ENCODE results near the gene PRDX3.

PRDX3 gene

DNA sequence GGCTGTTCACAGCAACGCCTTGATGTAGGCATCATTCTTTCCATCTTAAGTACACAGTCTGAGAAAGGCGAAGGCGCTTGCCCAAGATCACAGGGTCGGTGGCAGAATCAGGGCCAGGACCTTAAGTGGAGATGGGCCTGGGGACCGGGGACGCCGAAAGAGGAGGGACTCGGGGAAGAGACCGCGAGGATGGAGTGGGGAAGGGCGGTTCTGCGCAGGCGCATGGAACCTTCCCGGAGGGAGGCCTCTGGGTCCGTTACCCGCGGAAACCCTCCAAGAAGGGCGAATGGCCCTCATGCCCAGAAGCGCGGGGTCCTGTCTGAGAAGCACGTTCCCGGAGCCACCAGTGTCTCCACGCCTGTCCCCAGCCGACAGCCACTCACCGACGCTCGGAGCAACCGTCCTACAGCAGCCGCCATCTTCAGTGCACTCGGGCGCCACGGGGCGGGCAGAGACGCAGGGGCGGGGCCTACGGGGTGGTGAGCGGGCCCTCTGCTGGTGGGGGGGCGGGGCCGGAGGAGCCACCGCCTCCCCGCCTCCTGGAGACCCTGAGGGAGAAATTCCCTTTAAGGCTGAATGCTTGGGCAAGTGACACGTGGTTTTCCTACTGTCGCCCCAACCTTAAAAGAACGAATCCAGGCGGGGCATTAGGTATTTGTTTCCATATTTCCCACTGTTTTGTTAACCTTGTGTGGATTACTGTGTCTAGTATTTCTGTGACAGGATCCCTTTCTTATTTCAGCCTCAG lies at the start of gene PRDX3:
Gene PRDX3 (minus strand): TSS at position 441 of the 748 bp plus-strand sequence. CDS start 22 bp downstream, at position 419.
- DNase-seq, result peak; percentile 98

DNA sequence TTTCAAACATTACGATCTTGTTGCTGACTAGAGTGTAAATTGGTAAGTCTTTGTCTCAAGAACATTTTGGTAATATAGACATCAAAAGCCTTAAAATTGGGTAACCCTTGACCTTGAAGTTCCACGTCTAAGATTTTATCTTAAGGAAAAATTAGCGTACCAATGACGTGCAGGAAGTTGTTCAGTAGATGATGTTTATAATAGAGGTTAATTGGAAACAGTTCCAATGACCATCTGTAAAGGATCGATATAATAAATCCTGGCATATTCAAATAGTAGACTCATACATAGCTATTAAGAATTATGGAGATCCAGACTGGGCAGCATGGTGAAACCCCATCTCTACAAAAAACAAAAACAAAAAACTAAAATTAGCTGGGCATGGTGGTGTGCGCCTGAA lies 49.2 kb upstream of the PRDX3 start:
- no peak for DNase-seq

DNA sequence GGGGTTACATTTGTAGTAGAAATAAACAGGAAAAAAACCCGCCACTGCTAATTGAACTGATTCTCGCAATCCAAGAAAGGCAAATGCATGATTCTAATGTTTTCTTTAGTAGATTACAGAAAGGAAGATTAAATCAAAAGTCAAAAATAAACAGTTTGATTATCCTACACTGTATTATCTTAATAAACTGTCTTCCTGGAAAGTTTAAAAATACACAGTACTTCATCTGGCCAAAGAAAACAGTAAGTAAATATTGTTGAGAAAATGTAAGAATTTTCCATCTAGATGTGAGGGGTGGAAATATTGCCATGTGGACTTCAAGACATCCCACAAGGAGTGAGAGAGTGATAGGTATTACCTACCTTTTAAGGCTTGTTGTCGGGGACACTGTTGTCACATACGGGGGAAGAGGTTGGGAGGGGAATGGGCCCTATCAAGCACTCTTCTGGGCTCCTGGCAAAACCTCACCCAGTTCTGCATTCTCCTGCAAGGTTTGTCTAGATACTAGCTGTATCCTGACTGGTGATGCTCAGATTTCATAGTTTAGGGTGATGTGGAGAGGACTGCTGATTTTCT lies 46.6 kb upstream of the PRDX3 start:
- DNase-seq, result no peak

DNA sequence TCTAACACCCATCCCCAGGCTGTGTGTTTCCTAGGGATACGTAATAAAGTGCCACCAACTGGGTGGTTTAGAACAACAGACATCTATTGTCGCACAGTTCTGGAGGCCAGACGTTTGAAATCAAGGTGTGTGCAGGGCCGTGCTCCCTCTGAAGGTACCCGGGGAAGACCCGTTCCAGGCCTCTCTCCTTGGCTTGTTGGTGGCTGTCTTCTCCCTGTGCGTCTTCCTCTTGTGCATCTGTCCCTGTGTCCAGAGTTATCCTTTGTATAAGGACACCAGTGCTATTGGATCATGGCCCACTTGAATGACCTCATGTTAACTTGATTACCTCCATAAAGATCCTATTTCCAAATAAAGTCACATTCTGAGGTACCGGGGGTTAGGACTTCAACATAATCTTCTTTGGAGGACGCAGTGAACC lies 44.4 kb upstream of the PRDX3 start:
- no peak for DNase-seq

DNA sequence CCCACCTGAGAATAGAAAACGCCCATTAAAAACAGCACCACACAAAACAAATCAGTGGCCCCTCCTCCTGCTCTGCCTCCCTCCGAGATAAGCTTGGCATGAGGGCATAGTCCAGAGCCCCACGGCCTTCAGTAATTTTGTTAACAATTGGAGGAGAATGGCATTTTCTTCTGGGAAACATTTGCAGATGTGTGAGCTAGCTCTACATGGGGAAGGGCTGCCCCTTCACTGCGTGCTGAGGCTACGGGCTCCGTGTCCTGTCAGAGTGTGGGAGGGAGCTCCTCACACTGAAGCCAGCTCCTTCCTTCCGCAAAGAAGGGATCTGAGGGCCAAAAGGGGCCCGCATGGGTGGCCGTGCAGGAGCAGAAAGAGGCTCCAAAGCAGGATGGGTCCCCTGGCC lies 43.9 kb upstream of the PRDX3 start:
- peak; percentile 29 for DNase-seq

DNA sequence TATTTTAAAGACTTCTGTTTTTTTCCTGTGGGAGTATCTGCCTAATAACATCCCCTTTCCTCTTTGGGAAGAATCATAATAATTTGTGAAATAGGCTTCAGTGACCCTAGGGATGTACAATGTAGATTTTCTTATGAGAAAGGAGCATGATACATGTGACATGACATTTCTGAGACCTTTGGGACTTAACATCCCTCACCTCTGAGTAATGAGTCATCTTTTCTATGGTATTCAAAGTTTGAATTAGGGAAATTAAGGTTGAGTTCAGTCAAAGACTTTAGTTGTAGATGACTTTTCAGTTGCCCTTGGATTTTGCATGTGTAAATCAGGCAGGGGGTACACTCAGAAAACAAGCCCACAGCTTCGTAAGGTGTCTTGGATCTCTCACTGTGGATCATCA lies 43.1 kb upstream of the PRDX3 start:
- DNase-seq, result no peak

DNA sequence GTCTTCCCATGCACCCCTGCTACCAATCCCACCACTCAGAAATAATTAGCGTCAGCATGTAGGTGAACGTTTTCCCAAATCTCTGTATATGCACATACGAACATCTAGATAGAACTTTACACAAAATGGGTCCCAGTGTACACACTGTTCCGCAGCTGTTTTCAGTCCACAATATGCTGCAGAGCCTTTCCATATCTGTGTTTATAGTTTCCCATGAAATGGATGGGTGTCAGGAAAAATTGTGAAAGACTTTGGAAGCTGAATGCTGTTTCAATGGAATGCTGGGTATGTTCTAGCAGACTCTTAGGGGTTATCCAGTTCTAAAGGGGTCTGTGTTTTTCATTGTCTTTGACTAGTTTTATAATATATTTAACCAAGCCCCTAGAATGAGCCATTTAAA lies 42.6 kb upstream of the PRDX3 start:
- DNase-seq, result no peak

DNA sequence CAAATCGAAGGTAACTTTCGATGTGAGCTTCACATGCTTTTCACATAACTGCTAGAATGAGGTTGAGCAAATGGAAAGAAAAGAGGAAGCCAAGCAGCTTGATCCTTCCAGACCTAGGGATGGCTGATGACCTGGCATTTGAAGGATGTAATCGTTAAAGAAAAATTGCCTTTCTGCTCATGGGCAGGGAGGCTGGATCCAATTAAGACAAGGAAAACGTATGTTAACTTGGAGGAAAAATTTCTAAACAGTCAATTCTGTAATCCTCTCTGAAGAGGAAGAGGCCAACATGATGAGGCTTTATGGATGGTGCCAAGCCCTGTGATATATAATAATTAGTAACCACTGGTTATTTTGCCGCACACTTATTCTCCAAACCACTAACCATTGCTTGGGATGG lies 41.3 kb upstream of the PRDX3 start:
- DNase-seq, result no peak

DNA sequence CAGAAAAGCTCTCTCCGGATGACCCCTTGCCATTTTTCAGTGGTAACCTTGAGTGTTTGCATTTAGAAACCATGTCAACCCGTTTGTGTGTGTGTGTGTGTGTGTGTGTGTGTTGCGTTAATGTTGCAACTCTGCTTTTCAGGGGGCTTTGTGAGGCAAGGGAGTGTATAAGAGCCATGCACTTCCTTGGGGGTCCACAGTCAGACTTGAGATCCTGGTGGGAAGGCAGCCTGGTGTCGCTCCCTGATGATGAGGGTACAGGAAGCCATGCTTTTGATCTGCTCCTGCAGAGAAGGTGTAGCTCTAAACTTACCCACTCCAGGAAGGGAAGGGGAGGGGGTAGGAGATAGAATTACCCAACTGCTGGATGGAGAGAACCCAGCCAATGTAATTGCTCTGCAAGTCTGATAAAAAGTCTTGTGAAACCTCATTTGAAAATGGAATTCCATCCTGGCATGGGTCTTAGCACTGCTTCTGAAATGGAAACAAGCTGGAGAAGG lies 39.4 kb upstream of the PRDX3 start:
- no peak for DNase-seq

DNA sequence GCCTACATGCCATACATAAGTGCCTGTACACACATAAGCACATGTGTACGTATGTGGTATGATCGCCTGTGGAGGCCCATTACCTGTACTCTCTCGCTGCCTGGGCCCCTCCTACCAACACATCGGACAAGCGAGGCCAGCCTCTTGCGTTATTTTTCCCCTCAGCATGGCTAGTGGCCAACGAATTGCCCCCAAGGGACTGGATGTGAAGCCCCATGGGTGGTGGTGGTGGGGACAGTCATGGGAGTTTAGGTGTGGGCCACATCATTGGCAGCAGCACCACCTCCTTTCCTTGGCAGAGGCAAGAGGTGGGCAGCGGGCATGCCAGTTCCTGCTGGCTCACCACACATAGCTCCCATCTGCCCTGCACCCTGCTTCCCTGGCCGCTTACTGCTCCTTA lies 38.8 kb upstream of the PRDX3 start:
- no peak for DNase-seq

DNA sequence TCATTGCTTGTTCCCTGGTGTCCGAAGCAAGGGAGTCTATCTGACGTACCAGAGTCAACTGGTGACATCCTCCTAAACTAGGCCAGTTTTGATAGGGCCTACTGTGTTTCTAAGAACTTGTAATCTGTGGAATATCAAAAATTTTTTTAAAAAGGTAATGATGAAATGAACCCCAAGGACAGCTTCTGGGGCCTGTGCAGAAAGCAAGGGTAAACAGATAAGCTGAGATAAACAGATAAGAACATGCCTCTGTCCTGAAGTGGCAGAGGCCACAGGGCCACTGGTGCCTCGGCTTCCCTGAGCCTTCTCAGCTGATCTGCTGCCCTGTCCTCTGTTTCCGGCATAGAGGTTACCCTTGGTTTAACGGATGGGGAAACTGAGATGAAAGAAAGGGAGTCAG lies 37.5 kb upstream of the PRDX3 start:
- no peak for DNase-seq

DNA sequence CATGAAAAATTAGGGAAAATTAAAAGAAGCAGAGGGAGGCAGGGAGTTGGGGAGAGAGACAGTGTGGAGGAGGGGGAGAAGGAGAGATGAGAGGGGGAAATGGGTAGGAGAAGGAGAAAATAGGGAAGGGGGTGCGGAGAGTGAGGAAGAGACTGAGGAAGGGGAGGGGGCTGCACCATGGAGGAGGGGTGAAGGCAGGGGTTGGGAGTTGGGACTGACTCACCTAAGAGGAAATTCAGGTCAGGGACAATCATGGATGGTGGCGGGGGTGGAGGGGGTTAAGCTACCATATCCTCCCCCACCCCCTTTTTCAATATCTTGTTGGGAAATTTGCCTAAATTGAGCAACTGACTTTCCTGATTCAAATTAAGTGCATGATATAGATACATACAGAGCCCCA lies 36.8 kb upstream of the PRDX3 start:
- DNase-seq, result no peak

DNA sequence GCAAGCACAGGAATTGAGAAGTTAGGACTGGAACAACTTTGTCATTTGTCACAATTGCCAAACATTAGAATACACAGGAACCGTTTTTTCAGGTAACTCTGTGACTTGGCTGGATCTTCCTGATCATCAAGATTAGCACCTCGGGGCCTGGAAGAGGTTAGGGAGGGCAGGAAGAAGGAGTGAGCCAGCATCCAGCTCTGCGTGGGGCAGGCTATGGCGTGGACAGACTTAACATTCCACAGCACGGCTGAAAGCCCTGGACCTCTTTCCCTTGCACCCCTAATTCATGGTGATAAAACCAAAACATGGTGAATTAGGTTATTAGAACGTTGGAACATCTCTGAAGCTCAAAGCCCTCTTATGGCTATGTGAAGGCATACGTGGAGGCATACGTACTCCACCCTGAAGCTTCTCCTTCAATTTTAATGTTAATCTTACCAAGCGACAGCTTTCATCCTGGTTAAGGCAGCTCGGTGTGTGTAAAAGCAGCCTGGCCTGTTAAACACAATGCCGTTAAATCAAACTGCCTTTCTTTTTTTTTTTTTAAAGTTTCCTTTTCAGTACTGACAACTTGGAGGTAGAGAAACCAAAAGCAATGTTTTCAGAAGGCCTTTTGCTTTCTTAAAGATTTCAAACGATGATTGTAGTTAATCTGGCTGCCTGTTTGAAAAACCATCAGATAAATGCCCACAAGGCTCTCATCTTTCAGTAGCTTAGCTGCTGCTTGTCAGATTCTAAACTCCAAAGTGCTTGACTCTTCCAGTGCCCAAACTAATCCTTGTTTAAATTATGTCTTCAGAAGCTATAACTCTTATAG lies 33.2 kb upstream of the PRDX3 start:
- DNase-seq, result no peak

DNA sequence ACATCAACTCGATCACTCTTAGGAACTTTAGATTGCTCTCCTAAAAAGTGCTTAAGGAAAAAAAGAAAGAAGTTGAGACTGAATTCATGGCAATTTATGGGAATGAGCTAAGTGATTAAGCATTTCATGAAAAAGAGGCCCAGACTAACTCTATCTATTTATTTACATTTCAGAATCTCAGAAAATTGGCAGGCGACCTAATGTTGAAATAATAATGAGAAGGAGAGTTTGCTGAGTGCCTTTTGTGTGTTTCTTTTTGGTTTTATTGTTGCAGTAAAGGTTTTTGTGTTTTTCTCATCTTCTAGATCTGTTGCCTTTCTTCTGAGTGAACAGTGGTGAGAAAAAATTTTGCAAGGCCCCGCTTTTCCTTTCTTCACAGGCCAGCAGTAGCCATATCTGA lies 32.6 kb upstream of the PRDX3 start:
- no peak for DNase-seq

DNA sequence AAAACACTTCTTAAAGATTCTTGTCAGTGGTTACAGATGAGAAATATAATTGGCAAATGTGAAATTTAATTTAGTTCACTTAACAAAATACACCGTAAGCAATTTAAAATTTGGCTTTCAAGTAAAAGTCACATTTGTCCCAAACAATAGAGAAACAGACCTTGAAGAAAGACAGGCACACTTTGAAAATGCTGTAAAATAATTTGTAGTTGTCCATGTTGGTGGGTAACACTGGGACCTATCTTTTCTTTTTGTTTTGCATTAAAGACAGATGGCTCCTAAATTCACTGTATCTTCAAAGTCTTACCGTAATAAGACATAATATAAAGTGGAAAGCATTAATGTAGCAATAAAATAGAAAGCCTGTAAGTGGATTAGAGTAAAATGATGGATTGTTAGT lies 32.0 kb upstream of the PRDX3 start:
- DNase-seq, result no peak

DNA sequence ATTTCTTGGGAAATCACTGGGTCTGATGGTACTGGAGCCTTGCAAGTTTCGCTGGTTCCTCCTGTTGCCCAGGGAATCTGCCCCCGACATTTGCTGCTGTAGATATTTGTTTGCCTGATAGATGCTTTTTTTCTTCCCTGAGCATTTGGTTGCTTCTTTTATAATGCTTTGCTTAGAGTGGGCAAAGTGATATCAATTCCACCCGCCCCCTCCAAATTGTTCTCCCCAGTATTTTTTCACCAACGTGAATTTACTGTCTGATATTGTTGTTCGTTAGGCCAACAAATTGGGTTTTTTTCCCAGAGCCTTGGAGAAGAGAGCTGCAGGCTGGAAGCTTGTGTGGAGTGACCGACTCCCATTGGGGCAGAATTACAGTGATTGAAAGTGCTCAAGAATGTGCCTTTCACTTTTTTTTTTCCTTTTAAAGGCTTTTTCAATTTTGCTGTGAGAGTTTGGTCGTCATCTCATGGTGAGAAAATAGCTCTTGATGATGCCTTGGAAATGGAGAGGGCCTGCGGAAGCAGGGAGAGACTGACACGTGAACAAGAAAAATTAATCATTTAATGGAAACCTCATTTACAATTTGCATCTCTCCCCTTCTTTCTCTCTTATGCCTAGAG lies 31.2 kb upstream of the PRDX3 start:
- no peak for DNase-seq

DNA sequence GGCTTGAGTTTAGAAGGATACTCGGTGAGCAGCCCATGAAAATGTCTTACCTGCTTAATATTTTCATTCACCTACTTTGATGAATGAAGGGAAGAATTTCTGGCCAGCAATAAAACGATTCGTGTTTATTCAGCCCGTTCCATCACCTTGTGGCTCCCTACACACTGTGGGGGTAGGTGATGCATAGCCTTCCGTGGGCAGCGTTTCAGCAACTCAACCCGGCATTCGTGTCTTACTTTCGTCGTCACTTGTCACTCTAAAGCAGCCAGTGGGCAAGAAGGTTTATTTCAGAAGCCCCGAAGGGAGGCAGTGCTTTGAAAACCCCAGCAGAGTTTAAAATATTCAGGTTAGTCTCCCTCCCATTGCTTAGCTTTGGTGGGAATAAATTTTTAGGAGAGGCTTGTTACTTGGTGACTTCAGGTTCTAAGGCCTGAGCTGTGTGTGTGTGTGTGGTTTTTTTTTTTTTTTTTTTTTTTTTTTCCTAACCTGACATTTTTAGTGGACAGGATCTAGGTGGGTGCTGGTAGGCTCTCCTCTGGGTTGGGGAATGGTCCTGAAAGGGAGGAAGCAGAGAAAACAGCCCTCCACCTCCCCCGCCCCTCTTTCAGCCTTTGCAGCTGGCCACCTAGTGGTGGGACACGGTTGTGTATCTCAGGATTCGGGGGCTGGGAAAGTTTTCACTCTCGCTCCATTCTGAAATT lies 30.6 kb upstream of the PRDX3 start:
- DNase-seq, result peak; percentile 75

DNA sequence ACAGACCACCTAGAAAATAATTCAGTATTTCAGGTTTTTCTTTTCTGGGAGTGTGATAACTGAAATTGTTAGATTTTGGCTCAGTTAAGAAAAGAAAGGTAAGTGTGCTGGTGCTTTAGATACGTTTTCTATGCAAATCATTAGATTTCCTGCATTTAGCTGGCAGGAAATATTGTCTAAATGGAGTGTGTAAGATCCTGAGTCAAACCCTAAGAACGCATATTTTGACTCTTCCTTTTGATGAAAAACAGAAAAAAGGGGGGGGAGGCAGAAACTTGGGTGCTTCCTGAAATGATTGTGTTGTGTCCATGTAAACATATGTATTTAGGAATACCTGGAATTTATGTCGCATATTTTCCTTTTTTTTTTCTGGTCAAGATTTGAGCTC lies 29.9 kb upstream of the PRDX3 start:
- DNase-seq, result no peak

DNA sequence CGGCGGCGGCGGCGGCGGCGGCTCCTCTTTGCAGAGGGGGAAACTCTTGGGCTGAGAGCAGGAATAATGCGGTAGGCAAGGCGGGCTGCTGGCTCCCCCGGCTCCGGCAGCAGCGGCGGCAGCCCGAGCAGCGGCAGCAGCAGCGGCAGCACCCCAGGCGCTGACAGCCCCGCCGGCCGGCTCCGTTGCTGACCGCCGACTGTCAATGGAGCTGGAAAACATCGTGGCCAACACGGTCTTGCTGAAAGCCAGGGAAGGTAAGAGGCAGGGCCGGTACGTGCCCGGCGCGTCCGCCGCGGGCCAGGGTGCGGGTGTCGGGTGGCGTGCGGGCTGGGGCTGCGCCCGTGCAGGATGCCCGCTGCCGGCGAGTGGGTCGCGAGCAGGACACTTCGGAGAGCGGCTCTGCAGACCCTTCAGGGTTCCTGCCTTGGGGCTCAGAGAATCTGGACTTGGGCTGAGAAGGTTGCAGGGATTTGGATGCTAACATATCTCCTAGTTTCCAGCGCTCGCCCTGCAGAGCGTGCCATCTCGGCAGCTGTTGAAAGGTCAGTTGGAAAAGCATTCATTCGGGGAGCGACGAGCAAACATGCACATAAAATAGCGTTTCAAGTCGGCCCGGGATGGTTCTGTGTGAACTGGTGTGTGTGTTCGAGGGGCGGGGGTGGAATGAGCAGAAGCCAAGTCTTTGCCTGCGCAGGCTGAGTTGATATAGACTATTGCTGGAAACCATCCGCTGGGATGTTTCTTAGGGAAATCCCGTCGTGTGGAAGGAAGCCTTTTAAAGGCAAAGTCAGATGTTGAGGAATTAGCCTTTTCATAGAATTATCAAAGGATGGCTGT lies 29.3 kb upstream of the PRDX3 start:
- peak; percentile 92 for DNase-seq

DNA sequence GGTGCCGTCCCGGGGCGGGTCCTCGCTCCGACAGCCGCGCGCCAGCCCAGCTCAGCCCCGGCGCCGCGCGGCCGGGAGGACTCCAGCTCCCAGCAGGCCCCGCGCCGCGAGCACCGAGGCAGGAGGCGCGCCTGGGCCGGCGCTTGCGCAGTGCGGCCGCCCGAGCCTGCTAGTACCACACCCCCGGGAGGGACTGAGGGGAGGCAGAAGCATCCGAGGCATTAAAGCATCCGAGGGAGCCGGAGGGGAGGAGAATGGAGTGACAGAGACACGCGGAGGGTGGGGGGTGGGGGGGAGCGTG lies 28.7 kb upstream of the PRDX3 start, which contains the start of gene GRK5:
Gene GRK5 (plus strand): TSS at position 206 of the 301 bp plus-strand sequence. CDS start 347 bp downstream, outside the sequence.
- peak; percentile 88 for DNase-seq

DNA sequence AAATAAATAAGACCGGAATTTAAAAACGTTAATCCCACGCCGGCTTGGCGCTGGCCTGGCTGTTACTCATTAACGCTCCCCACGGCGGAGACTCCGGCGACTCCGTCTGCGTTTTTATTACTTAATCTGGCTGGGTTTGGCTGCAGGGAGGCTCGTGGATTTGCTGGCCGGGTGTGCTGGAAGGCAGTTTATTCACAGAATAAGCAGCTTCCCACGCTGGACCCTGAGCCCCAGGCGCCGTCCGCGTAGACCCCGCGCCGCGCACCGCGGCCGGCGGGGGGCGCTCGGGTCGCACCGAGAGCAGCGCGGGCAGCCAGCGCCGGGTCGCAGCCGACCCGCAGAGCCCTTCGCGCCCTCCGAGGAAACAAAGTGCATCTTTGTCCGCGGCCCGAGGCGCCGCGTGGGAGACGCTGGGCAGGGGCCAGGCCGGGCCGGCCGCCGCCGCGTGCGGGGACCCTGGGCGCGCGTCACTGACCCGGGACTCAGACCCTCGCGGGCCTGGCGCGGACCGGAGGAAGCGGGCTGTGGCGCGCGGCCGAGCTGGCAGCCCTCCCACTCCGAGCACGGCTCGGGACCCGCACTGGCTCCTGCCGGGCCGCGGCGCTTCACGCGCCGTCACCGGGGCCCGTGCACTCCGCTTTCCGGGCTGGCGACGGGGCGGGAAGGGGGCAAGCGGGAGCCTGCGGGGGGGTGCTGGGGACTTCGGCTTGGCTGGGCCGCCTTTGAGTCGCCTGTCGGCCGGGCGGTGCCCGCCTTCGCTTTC lies 28.2 kb upstream of the PRDX3 start:
- DNase-seq, result peak; percentile 90
